SU-DHL-6 (cell line): ENCODE results near the gene RING1.

Experiments
- H2AFZ ChIP-seq: fragments of 200-600 bp; sonication (generic); 2 replicates; pipeline ENCODE4 v1.6.1; 2014; ENCODE audit warnings: low read depth, mild to moderate bottlenecking, moderate library complexity, mixed read lengths, antibody characterized with exemption, low read length; ENCODE audit not compliant: severe bottlenecking
- H3F3A ChIP-seq: fragments of 200-600 bp; shearing (Covaris generic); 2 replicates; pipeline ENCODE4 v1.6.0; 2016; ENCODE audit warnings: antibody characterized with exemption, mild to moderate bottlenecking; ENCODE audit not compliant: insufficient read depth
- H3K27ac ChIP-seq: fragments of 200-600 bp; sonication (generic); 2 replicates; pipeline ENCODE4 v1.5.1; 2016; ENCODE audit warnings: low read depth, mild to moderate bottlenecking, low read length, moderate library complexity, mixed read lengths
- H3K27me3 ChIP-seq: fragments of 200-600 bp; sonication (generic), shearing (Covaris generic); 2 replicates; pipeline ENCODE4 v1.6.0; 2014; ENCODE audit warnings: mild to moderate bottlenecking, low read length
- H3K36me3 ChIP-seq: fragments of 200-600 bp; sonication (generic); 2 replicates; pipeline ENCODE4 v1.6.1; 2014; ENCODE audit warnings: mild to moderate bottlenecking, low read length, mixed read lengths
- H3K4me2 ChIP-seq: fragments of 300-600, 200-600 bp; shearing (Covaris generic), sonication (generic); 2 replicates; pipeline ENCODE4 v1.6.0; 2014; ENCODE audit warnings: low read length, low read depth, mild to moderate bottlenecking; ENCODE audit not compliant: poor library complexity, severe bottlenecking
- H3K4me3 ChIP-seq: fragments of 200-600 bp; sonication (generic); 2 replicates; pipeline ENCODE4 v1.5.1; 2014; ENCODE audit warnings: antibody characterized with exemption, low read length, mild to moderate bottlenecking, mixed read lengths; ENCODE audit not compliant: insufficient read depth, poor library complexity, severe bottlenecking
- H3K79me2 ChIP-seq: fragments of 200-600 bp; sonication (generic); 2 replicates; pipeline ENCODE4 v1.6.1; 2014; ENCODE audit warnings: mild to moderate bottlenecking, low read length, moderate library complexity; ENCODE audit not compliant: insufficient read depth
- H3K9ac ChIP-seq: fragments of 200-600 bp; sonication (generic); 2 replicates; pipeline ENCODE4 v1.7.0; 2014; ENCODE audit warnings: mild to moderate bottlenecking, low read length
- H3K9me2 ChIP-seq: fragments of 200-600 bp; sonication (generic); replicated peaks from 2 replicates; pipeline ENCODE4 v1.6.1; 2014; ENCODE audit warnings: low read length; ENCODE audit not compliant: insufficient read depth
- H3K9me3 ChIP-seq: fragments of 200-600 bp; sonication (generic); 2 replicates; pipeline ENCODE4 v1.6.1; 2014; ENCODE audit warnings: low read length, mixed read lengths; ENCODE audit not compliant: insufficient read depth
- H4K20me1 ChIP-seq: fragments of 200-600 bp; sonication (generic); 2 replicates; pipeline ENCODE4 v1.6.1; 2014; ENCODE audit warnings: low read depth, mild to moderate bottlenecking, antibody characterized with exemption, low read length, moderate library complexity, mixed read lengths
- EZH2phosphoT487 ChIP-seq: fragments of 200-600 bp; sonication (generic), shearing (Covaris generic); conservative IDR thresholded peaks from 2 replicates; pipeline ENCODE4 v1.6.1; 2018; ENCODE audit warnings: mild to moderate bottlenecking, antibody characterized with exemption, low read length, moderate library complexity, mixed read lengths
- TF ChIP-seq, protein P1 (sequence below): fragments of 200-600 bp; sonication (generic); IDR thresholded peaks from one replicate; pipeline ENCODE4 v1.5.1; 2017; ENCODE audit warnings: antibody characterized with exemption, mild to moderate bottlenecking, low read length, moderate library complexity; ENCODE audit not compliant: insufficient read depth, poor library complexity, severe bottlenecking

The RING1 gene

DNA sequence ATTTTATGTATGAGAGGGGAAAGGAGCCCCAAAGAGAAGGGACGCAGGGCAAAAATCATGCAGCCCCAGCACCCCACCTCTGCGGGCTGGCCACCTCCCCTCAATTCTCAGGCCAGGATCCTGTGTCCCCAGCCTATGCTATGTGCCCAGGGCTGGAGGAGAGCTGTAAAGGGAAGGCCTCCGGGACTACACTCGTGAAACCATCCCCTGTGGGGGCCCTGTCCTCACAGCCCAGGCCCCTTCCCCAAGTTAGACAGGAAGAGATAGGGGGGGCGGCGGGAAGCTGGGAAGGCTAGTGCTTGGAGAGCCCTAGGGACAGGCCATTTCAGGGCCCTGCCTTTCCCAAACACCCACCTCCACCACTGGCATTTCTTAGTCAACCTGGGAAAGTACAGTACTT lies 14.7 kb upstream of the RING1 start:
- TF ChIP-seq, protein P1, sequence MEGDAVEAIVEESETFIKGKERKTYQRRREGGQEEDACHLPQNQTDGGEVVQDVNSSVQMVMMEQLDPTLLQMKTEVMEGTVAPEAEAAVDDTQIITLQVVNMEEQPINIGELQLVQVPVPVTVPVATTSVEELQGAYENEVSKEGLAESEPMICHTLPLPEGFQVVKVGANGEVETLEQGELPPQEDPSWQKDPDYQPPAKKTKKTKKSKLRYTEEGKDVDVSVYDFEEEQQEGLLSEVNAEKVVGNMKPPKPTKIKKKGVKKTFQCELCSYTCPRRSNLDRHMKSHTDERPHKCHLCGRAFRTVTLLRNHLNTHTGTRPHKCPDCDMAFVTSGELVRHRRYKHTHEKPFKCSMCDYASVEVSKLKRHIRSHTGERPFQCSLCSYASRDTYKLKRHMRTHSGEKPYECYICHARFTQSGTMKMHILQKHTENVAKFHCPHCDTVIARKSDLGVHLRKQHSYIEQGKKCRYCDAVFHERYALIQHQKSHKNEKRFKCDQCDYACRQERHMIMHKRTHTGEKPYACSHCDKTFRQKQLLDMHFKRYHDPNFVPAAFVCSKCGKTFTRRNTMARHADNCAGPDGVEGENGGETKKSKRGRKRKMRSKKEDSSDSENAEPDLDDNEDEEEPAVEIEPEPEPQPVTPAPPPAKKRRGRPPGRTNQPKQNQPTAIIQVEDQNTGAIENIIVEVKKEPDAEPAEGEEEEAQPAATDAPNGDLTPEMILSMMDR, result no peak
- no peak for TF ChIP-seq EZH2phosphoT487
- no peak overlapping the region for H3K9ac ChIP-seq
- no peak overlapping the region for H3K4me2 ChIP-seq
- H4K20me1 ChIP-seq, result no peaks in the 10 kb centered on the region
- H3K36me3 ChIP-seq, result peaks cover 10% of the 10 kb centered on the region
- H3F3A ChIP-seq, result peaks cover 16% of the 10 kb centered on the region; the same call in 1 of the 2 replicates
- no peaks in the 10 kb centered on the region for H3K9me2 ChIP-seq
- no peaks in the 10 kb centered on the region for H3K9me3 ChIP-seq
- peaks cover 6% of the 10 kb centered on the region; the same call in 1 of the 2 replicates for H3K79me2 ChIP-seq
- no peak overlapping the region for H2AFZ ChIP-seq
- H3K27ac ChIP-seq, result no peak overlapping the region
- H3K27me3 ChIP-seq, result no peaks in the 10 kb centered on the region
- no peak overlapping the region for H3K4me3 ChIP-seq

DNA sequence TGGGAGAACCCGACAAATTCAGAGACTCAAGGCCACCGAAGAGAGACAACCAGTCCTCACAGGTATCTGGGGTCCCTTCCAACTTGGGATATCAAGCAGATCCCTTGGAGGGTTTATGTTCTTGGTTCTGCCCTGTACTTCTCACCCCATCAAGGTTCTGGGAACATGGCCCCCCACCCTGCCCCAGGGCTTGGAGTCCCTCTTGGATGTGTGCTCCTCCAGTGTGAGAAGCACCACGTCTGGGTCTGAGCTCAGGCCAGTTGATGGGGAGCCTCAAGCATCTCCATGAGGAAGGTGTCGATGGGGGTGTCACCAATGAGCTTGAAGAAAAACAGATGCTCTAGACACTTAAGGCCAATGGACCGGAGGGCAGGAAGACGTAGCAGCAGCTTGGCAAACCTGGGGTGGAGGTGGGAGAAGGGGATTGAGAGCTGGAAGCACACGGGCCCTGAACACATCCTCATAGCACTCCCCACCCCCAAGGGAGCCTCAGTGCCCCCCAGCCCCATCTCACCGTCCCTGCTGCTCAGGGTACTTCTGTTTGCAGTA lies 13.8 kb upstream of the RING1 start:
- H3K36me3 ChIP-seq, result peaks cover 10% of the 10 kb centered on the region
- H3K9me2 ChIP-seq, result no peaks in the 10 kb centered on the region
- no peak overlapping the region for H3K27ac ChIP-seq
- H3K79me2 ChIP-seq, result peaks cover 10% of the 10 kb centered on the region
- no peak overlapping the region for H3K4me2 ChIP-seq
- TF ChIP-seq, protein P1, result no peak
- TF ChIP-seq EZH2phosphoT487, result no peak
- no peaks in the 10 kb centered on the region for H3K27me3 ChIP-seq
- H2AFZ ChIP-seq, result no peak overlapping the region
- H3K4me3 ChIP-seq, result no peak overlapping the region
- peaks cover 22% of the 10 kb centered on the region for H3F3A ChIP-seq
- no peaks in the 10 kb centered on the region for H4K20me1 ChIP-seq
- no peaks in the 10 kb centered on the region for H3K9me3 ChIP-seq
- H3K9ac ChIP-seq, result no peak overlapping the region

DNA sequence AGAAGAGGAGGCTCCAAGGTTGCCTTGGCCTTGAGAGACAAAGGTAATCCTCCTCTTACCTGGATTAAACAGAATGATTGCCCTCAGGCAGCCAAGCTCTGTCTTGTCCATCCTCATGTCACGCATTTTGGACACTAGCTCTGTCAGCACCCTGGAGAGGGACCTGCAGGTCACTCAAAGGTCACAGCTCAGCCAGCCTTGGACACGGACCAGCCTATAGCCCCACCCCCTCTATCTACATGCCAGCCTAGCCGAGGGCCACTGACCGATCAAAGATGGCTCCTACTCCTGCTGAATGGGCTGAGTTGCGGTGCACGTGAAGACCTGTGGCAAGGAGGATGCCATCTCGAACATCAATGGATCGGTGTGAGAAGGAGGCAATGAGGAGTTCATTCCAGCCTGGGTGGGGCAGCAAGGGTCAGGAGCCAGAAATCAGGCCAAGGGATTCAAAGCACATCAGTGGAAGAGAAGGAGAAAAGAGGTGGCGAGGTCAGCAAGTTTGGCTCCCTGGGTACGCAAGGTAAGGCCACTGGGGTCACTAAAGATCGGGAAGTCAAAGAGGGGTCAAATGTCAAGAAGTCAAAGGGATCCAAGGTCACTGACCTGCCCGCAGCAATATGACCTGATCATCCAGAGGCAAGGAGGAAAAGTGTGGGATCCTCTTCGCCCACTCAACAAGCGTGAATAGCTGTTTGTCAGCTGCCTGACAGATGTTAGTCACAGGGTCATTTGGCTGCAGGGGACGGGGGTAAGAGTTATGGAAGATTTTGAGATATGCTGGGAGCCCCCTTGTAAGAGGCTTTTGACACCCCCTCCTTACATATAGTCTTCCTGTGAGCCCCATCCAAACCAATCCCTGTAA lies 12.8 kb upstream of the RING1 start:
- Histone ChIP-seq H4K20me1 (no peaks in the 10 kb centered on the region), H3K79me2 (peaks cover 14% of the 10 kb centered on the region), H3K4me3 (no peak overlapping the region), H2AFZ (no peak overlapping the region), H3K9ac (no peak overlapping the region), H3K36me3 (peaks cover 10% of the 10 kb centered on the region), H3K9me3 (no peaks in the 10 kb centered on the region), H3K4me2 (no peak overlapping the region), H3K27me3 (no peaks in the 10 kb centered on the region), H3K9me2 (no peaks in the 10 kb centered on the region), H3F3A (peaks cover 25% of the 10 kb centered on the region), H3K27ac (no peak overlapping the region)
- TF ChIP-seq EZH2phosphoT487, result no peak
- TF ChIP-seq, protein P1, result no peak
